ENCODE measurements around the gene RPL29. TPM values are rescaled to one million over a fixed set of nuclear protein-coding genes. Genes with fewer than 3 reads are reported as not detected.

RPL29 gene
- total RNA-seq, 1 donor from 2014 or later, result 1,690 TPM

- no peaks in the 10 kb centered on the region for H3K9me3 Mint-ChIP-seq
- no peak for TF ChIP-seq CTCF (conservative IDR thresholded peaks at IDR 0.05)
- H3K27me3 Mint-ChIP-seq, result peaks cover 4% of the 10 kb centered on the region
- no peaks in the 10 kb centered on the region for H3K36me3 Mint-ChIP-seq
- peaks cover 16% of the 10 kb centered on the region for H3K4me1 Mint-ChIP-seq (ENCODE audit: unreplicated experiment)
- no peak overlapping the region for H3K4me3 Mint-ChIP-seq
- no peak for DNase-seq (ENCODE audit: extremely low spot score, unreplicated experiment)
- no peak overlapping the region for H3K27ac Mint-ChIP-seq
Observed at GRCh38 chr3:52007291-52007690, 11.6 kb upstream of the RPL29 start.

- no peaks in the 10 kb centered on the region for H3K9me3 Mint-ChIP-seq
- no peak for DNase-seq (ENCODE audit: extremely low spot score, unreplicated experiment)
- H3K4me1 Mint-ChIP-seq (ENCODE audit: unreplicated experiment), result peaks cover 16% of the 10 kb centered on the region
- no peaks in the 10 kb centered on the region for H3K36me3 Mint-ChIP-seq
- H3K27ac Mint-ChIP-seq, result no peak overlapping the region
- no peak for TF ChIP-seq CTCF (conservative IDR thresholded peaks at IDR 0.05)
- H3K4me3 Mint-ChIP-seq, result no peak overlapping the region
- H3K27me3 Mint-ChIP-seq, result peaks cover 4% of the 10 kb centered on the region
Observed at GRCh38 chr3:52006820-52007133, 11.1 kb upstream of the RPL29 start.

- TF ChIP-seq CTCF (conservative IDR thresholded peaks at IDR 0.05), result no peak
- no peak overlapping the region for H3K4me3 Mint-ChIP-seq
- DNase-seq (ENCODE audit: extremely low spot score, unreplicated experiment), result no peak
- no peak overlapping the region for H3K27ac Mint-ChIP-seq
- peaks cover 4% of the 10 kb centered on the region for H3K27me3 Mint-ChIP-seq
- H3K4me1 Mint-ChIP-seq (ENCODE audit: unreplicated experiment), result peaks cover 16% of the 10 kb centered on the region
- H3K9me3 Mint-ChIP-seq, result no peaks in the 10 kb centered on the region
- no peaks in the 10 kb centered on the region for H3K36me3 Mint-ChIP-seq
Observed at GRCh38 chr3:52006017-52006819, 10.5 kb upstream of the RPL29 start.

- Mint-ChIP-seq H3K4me3 (no peak overlapping the region), H3K27me3 (peaks cover 4% of the 10 kb centered on the region), H3K27ac (no peak overlapping the region), H3K9me3 (no peaks in the 10 kb centered on the region), H3K36me3 (no peaks in the 10 kb centered on the region), H3K4me1 (ENCODE audit: unreplicated experiment) (peaks cover 16% of the 10 kb centered on the region)
- DNase-seq (ENCODE audit: extremely low spot score, unreplicated experiment), result no peak
- no peak for TF ChIP-seq CTCF (conservative IDR thresholded peaks at IDR 0.05)
Observed at GRCh38 chr3:52005571-52005986, 9.9 kb upstream of the RPL29 start.

GRCh38 chr3:52004906-52005395, 9.3 kb upstream of the RPL29 start:
- no peak overlapping the region for H3K27ac Mint-ChIP-seq
- TF ChIP-seq CTCF (conservative IDR thresholded peaks at IDR 0.05), result no peak
- H3K27me3 Mint-ChIP-seq, result no peaks in the 10 kb centered on the region
- peak overlapping the region; percentile 28 for H3K4me3 Mint-ChIP-seq
- no peak for DNase-seq (ENCODE audit: extremely low spot score, unreplicated experiment)
- H3K9me3 Mint-ChIP-seq, result no peaks in the 10 kb centered on the region
- peaks cover 16% of the 10 kb centered on the region for H3K4me1 Mint-ChIP-seq (ENCODE audit: unreplicated experiment)
- no peaks in the 10 kb centered on the region for H3K36me3 Mint-ChIP-seq

All from type B pancreatic cell (in vitro differentiated cells).